Measurements from ENCODE around the gene TDRD12. TPM values are rescaled to one million over a fixed set of nuclear protein-coding genes. Genes with fewer than 3 reads are reported as not detected.

The TDRD12 gene
- total and polyA plus RNA-seq, 2 experiments from 2014 or later: 0.68 to 2.8 TPM

- Histone ChIP-seq H3K9me2 (ENCODE audit: insufficient read depth) (peaks cover 4% of the 10 kb centered on the region), H3K79me2 (replicated peaks; ENCODE audit: insufficient read depth) (peaks cover 4% of the 10 kb centered on the region; the same call in 1 of the 2 replicates), H3K27ac (ENCODE audit: low read depth) (no peak overlapping the region), H3F3A (replicated peaks; ENCODE audit: low read depth) (0 out of 2 replicates have a peak, but pooled peaks cover 4% of the 10 kb centered on the region), H3K4me3 (no peak overlapping the region), H2AFZ (no peak overlapping the region), H3K4me1 (ENCODE audit: insufficient read depth) (peaks cover 6% of the 10 kb centered on the region; the same call in 1 of the 2 replicates), H3K27me3 (ENCODE audit: insufficient read depth) (peaks cover 25% of the 10 kb centered on the region), H4K20me1 (replicated peaks; ENCODE audit: insufficient read depth) (no peaks in the 10 kb centered on the region; the same call in 1 of the 2 replicates), H3K4me2 (no peak overlapping the region), H3K36me3 (ENCODE audit: insufficient read depth) (0 out of 2 replicates have a peak, but pooled peaks cover 5% of the 10 kb centered on the region)
- Mint-ChIP-seq H3K36me3 (ENCODE audit: low read depth) (peaks cover 7% of the 10 kb centered on the region), H3K27me3 (ENCODE audit: insufficient read depth, low read depth, poor library complexity) (peaks cover 15% of the 10 kb centered on the region), H3K27ac (no peak overlapping the region), H3K9me3 (peaks cover 7% of the 10 kb centered on the region; the same call in 2 of the 3 replicates), H3K4me1 (peaks cover 9% of the 10 kb centered on the region), H3K4me3 (no peak overlapping the region)
- DNase-seq (ENCODE audit: low spot score): no peak
- TF ChIP-seq STAT1 (IDR thresholded peaks at IDR 0.05; ENCODE audit: unreplicated experiment) (no peak), ETS1 (IDR thresholded peaks at IDR 0.05) (no peak), POLR2AphosphoS5 (IDR thresholded peaks at IDR 0.05; ENCODE audit: low read depth) (no peak), ZNF331 (CRISPR knock-in tag; IDR thresholded peaks at IDR 0.05; ENCODE audit: low read depth) (no peak), EZH2phosphoT487 (IDR thresholded peaks at IDR 0.05; ENCODE audit: unreplicated experiment) (no peak), REST (IDR thresholded peaks at IDR 0.05; ENCODE audit: unreplicated experiment) (no peak), ZNF462 (CRISPR knock-in tag; IDR thresholded peaks at IDR 0.05) (no peak), JUNB (IDR thresholded peaks at IDR 0.05; ENCODE audit: unreplicated experiment) (no peak), CREB1 (CRISPR knock-in tag; IDR thresholded peaks at IDR 0.05; ENCODE audit: low read depth) (no peak)
- no peak for ATAC-seq
Observed at GRCh38 chr19:32688311-32688710, 31.3 kb upstream of the TDRD12 start.
